Colon (tissue), 2 donors: ENCODE measurements around the gene ACP4.
"Not testable (repeated sequence)": the region's sequence is repeated elsewhere in the genome, so short reads cannot be mapped to it uniquely, and the experiment has no call there.

Source experiments
- FAIRE-seq: peaks from 2 replicates; lab custom pipeline; 2012; peaks lifted over from hg19 to GRCh38; lab: Jason Lieb, UNC
- donor health status: control.
- donor health status: control.

ACP4 gene, protein sequence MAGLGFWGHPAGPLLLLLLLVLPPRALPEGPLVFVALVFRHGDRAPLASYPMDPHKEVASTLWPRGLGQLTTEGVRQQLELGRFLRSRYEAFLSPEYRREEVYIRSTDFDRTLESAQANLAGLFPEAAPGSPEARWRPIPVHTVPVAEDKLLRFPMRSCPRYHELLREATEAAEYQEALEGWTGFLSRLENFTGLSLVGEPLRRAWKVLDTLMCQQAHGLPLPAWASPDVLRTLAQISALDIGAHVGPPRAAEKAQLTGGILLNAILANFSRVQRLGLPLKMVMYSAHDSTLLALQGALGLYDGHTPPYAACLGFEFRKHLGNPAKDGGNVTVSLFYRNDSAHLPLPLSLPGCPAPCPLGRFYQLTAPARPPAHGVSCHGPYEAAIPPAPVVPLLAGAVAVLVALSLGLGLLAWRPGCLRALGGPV

GRCh38 chr19:50790396-50790795 is at the start of gene ACP4:
Gene ACP4, plus strand, starts transcription at chr19:50790415. Its CDS starts 0 bp downstream, at chr19:50790415.
- no peak for FAIRE-seq

- FAIRE-seq: no peak
These were observed 48.9 kb upstream of the ACP4 start for GRCh38 chr19:50741179-50741933.

DNA sequence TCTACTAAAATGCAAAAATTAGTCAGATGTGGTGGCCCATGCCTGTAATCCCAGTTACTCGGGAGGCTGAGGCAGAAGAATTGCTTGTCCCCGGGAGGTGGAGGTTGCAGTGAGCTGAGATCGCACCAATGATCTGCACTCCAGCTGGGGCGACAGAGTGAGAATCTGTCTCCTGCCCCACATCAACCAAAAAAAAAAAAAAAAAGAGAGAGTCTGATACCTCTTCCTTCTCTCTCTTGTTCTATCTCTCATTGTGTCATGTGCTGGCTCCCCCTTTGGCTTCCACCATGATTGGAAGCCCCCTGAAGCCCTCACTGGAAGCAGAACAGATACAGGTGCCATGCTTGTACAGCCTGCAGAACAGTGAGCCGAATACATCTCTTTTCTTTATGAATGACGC is 46.7 kb upstream of the ACP4 start:
- no peak for FAIRE-seq

- no peak for FAIRE-seq
These were observed 45.0 kb upstream of the ACP4 start for GRCh38 chr19:50745221-50745620.

- not testable (repeated sequence) for FAIRE-seq
These were observed 43.1 kb upstream of the ACP4 start for GRCh38 chr19:50747141-50747540.

- FAIRE-seq: no peak
These were observed 40.7 kb upstream of the ACP4 start for GRCh38 chr19:50749490-50749889.

DNA sequence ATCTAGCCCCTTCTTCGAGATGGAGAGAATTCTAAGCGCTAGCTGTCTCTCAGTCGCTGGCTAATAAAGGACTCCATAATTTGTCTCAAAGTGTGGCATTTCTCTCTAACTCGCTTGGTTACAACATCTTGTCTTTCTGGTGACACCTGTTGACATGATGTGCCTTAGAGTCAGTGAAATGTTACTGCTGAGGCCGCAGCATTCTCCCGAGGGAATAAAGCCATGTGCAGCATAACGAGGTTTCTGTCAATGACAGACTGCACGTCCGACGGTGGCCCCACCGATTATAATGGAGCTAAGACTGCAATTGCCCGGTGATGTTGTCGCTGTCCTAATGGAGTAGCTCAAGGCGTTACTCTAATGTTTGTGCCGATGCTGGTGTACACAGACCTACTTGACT is 40.2 kb upstream of the ACP4 start:
- FAIRE-seq: no peak

GRCh38 chr19:50753879-50754278 is 36.3 kb upstream of the ACP4 start:
- FAIRE-seq: no peak

GRCh38 chr19:50756244-50756643 is 34.0 kb upstream of the ACP4 start:
- FAIRE-seq: not testable (repeated sequence)

- not testable (repeated sequence) for FAIRE-seq
These were observed 32.6 kb upstream of the ACP4 start for GRCh38 chr19:50757624-50758023.

- not testable (repeated sequence) for FAIRE-seq
These were observed 31.1 kb upstream of the ACP4 start for GRCh38 chr19:50759076-50759475.

DNA sequence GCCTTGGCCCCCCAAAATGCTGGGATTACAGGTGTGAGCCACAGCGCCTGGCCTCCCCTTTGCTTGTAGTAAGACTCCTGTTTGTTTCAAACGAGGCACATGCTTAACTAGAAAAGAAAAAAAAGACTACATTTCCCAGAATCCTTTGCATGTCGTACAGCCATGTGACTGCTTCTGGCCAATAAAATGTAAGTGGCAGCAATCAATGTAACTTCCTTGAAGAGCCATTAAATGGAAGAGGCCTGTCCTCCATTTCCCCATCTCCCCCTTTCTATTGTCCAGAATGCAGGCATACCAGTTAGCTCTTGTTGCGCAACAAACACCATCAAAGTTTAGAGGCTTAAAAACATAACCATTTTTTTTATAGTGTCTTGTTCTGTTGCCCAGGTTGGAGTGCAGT is 30.3 kb upstream of the ACP4 start:
- no peak for FAIRE-seq

DNA sequence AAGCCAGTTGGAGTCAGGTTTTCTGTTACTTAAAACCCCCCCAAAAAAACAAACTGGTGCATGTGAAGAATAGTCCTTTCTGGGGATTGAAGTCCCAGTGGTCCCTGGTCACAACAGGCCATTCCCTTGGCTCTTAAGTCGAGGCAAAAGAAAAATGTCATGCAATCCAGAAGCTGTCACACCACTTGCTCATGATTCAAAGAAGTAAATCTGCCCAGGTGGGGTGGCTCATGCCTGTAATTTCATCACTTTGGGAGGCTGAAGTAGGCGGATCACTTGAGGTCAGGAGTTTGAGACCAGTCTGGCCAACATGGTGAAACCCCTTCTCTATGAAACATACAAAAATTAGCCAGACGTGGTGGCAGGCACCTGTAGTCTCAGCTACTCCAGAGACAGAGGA is 28.7 kb upstream of the ACP4 start:
- not testable (repeated sequence) for FAIRE-seq

DNA sequence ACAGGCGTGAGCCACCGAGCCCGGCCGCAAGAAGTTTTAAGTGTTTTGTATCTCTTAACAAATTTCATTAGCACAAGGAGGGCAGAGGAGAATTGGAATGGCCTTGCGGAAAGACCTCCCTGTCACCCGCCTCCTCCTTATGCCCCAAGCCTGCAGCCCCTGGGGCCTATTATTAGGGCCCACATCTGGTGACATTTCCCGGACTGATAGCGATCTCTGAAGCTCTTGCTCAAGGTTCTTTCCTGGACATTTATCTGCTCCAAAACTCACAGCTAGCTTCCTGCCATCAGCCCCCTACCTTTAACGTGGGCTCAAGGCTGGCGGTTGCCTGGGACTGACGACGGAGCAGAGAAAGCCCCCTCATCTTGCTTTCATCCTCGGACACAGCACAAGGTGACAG is 26.7 kb upstream of the ACP4 start:
- not testable (repeated sequence) for FAIRE-seq

- no peak for FAIRE-seq
These were observed 25.8 kb upstream of the ACP4 start for GRCh38 chr19:50764409-50764808.

- FAIRE-seq: not testable (repeated sequence)
These were observed 23.5 kb upstream of the ACP4 start for GRCh38 chr19:50766746-50767145.

DNA sequence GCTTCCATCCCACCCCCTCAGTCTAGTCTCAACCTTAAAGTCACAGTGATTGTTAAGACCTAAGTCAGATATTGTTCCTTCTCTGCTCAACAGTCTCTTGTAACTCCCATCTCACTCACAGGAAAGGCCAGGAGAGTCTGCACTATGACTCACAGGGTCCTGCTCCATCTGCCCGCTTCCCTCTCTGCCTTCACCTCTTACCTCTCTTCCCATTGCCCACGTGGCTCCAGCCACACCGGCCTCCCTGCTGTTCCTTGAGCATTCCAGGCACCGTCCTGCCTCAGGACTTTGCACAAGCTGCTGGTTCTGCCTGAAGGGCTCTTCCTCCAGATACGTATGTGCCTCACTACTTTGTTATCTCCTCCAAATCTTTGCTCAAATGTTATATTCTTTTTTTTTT is 23.0 kb upstream of the ACP4 start:
- not testable (repeated sequence) for FAIRE-seq

DNA sequence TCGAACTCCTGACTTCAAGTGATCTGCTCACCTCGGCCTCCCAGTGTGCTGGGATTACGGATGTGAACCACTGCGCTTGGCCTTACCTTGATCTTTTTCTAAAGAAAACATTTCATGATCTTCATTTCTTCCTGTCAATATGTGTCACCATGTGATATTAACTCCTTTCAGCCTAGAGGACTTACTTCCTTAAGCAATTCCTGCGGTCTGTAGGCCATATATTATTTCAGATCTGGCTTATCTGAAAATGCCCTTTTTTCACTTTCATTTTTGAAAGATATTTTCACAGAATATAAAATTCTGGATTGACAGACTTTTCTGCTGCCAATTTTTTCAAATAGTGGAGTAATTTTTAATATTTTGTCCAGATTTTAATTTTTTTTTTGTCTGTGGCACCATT is 21.9 kb upstream of the ACP4 start:
- FAIRE-seq: no peak

DNA sequence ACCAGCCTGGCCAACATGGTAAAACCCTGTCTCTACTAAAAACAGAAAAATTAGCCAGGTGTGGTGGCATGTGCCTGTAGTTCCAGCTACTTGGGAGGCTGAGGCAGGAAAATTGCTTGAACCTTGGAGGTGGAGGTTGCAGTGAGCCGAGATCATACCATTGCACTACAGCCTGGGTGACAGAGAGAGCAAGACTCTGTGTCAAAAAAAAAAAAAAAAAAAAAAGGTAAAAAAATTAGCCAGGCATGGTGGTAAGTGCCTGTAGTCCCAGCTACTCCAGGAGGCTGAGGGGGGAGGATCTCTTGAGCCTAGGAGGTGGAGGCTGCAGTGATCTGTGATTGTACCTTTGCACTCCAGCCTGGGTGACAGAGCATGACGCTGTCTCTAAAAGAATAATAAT is 20.1 kb upstream of the ACP4 start, which contains the start of gene GPR32:
Gene GPR32, plus strand, starts transcription at position 301 of the 400 bp plus-strand sequence. CDS start 137 bp downstream, outside the sequence.
- not testable (repeated sequence) for FAIRE-seq

DNA sequence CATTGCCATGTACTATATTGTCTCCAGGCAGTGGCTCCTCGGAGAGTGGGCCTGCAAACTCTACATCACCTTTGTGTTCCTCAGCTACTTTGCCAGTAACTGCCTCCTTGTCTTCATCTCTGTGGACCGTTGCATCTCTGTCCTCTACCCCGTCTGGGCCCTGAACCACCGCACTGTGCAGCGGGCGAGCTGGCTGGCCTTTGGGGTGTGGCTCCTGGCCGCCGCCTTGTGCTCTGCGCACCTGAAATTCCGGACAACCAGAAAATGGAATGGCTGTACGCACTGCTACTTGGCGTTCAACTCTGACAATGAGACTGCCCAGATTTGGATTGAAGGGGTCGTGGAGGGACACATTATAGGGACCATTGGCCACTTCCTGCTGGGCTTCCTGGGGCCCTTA is 19.3 kb upstream of the ACP4 start:
- FAIRE-seq: no peak

DNA sequence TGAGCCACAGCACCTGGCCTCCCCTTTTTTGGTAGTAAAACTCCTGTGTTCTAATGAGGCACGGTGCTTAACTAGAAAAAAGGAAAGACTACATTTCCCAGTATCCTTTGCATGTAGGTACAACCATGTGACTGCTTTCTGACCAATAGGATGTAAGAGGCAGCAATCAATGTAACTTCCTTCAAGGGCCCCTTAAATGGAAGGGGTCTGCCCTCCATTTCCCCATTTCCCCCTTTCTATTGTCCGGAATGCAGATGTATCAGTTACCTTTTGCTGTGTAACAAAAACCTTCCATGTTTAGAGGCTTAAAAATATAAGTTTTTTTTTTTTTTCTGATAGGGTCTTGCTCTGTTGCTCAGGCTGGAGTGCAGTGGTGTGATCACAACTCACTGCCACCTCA is 17.7 kb upstream of the ACP4 start:
- no peak for FAIRE-seq

DNA sequence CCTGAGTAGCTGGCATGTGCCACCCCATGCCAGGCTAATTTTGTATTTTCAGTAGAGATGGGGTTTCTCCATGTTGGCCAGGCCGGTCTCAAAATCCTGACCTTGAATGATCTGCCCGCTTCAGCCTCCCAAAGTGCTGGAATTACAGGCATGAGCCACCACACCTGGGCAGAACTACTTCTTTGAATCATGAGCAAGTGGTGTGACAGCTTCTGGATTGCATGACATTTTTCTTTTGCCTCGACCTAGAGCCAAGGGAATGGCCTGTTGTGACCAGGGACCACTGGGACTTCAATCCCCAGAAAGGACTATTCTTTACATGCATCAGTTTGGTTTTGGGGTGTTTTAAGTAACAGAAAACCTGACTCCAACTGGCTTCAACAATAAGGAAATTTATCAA is 17.3 kb upstream of the ACP4 start:
- FAIRE-seq: not testable (repeated sequence)

DNA sequence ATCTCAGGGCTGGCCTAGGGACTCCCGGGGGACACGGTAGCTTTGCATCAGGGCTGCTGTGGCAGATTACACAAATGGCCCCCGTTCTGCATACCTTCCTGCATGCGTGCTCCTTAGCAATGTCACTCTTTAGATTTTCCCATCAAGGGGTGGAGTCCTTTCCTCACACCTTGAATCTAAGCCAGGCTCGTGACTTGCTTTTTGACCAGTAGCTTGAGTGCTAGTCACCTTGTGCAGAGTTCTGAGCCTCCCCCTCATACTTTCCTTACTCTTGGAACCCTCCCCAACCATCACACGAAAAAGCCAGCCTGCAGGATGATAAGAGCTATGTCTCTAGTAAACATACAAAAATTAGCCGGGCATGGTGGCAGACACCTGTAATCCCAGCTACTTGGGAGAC is 16.8 kb upstream of the ACP4 start:
- FAIRE-seq: not testable (repeated sequence)
